Transverse colon (tissue), 3 donors: ENCODE measurements around the gene MYH10.

Experiments used
- CTCF ChIP-seq, 5 experiments: fragments of 200-600 bp in 3 of 5; fragments of 450-650 bp in 2 of 5; sonication (generic) in 3 of 5; IDR thresholded peaks; 1 replicate in 2 of 5; 2 replicates in 3 of 5; pipeline ENCODE4 v1.5.1; 2016 to 2017; ENCODE audit warnings: antibody characterized with exemption in 5 of 5, inconsistent platforms in 3 of 5, mild to moderate bottlenecking in 2 of 5, moderate library complexity in 1 of 5
- EP300 ChIP-seq: sonication (generic); formaldehyde crosslinking; IDR thresholded peaks from one replicate; pipeline ENCODE4 v1.6.1; 2017; ENCODE audit warnings: antibody characterized with exemption, low read depth
- POLR2A ChIP-seq: fragments of 450-650 bp; IDR thresholded peaks from one replicate; pipeline ENCODE4 v1.6.1; 2016; ENCODE audit warnings: antibody characterized with exemption, mild to moderate bottlenecking, moderate library complexity

DNA sequence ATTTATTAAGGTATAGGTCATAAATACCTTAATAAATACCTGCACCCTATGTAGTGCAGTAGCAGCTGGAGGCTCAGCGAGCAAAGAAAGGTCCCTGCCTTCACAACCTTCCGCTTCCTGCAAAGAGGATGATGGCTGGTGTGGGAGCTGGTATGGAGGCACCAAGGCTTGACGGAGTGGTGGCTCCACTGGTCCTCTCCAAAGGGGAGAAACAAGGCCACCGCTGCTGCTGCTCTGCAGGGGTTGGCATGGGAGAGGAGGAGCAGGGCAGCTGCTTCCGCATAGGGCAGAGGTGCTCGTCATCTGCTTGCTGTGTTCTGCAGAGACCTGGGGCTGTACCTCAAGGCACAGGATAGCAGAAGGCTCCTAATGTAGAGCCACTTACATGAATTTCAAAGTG is 142.0 kb downstream of the MYH10 start:
- no peak for TF ChIP-seq CTCF (IDR thresholded peaks at IDR 0.05)
- no peak for TF ChIP-seq POLR2A
- no peak for TF ChIP-seq EP300
